WTC11 (cell line): ENCODE data around the gene NDUFS2. TPM values are rescaled to one million over a fixed set of nuclear protein-coding genes. Genes with fewer than 3 reads are reported as not detected.

ENCODE experiments used
- ATAC-seq: fragments of 200-7000 bp; cut with Tn5 transposase; 2 replicates; pipeline ENCODE4 v1.10.0; 2021; ENCODE audit warnings: mild to moderate bottlenecking, moderate library complexity
- CTCF ChIA-PET: fragments of 300-600 bp; sonication (Branson Sonifier 250); formaldehyde crosslinking; loops from one replicate; lab custom pipeline; 2021; ENCODE audit warnings: antibody characterized with exemption; lab: Charles Lee
- POLR2A ChIA-PET: fragments of 350-600 bp; sonication (Branson Sonifier 250); formaldehyde crosslinking; loops from one replicate; lab custom pipeline; 2021; ENCODE audit warnings: antibody characterized with exemption; lab: Charles Lee
- DNase-seq: peaks from one replicate; pipeline ENCODE4 v3.0.0; 2021; ENCODE audit warnings: low spot score
- H3K27ac Mint-ChIP-seq: 2 replicates; pipeline ENCODE4 v1.8.0; 2021; ENCODE audit warnings: mixed read lengths
- H3K27me3 Mint-ChIP-seq: 2 replicates; pipeline ENCODE4 v1.8.0; 2021; ENCODE audit warnings: low read depth, mild to moderate bottlenecking, moderate library complexity, mixed read lengths
- H3K36me3 Mint-ChIP-seq: 2 replicates; pipeline ENCODE4 v1.8.0; 2021; ENCODE audit warnings: mixed read lengths
- H3K4me1 Mint-ChIP-seq: 2 replicates; pipeline ENCODE4 v1.8.0; 2022; ENCODE audit warnings: mixed read lengths
- H3K4me3 Mint-ChIP-seq: 2 replicates; pipeline ENCODE4 v1.8.0; 2021; ENCODE audit warnings: mild to moderate bottlenecking, moderate library complexity, mixed read lengths
- H3K9me3 Mint-ChIP-seq: 2 replicates; pipeline ENCODE4 v1.8.0; 2021; ENCODE audit warnings: mixed read lengths
- ARID4B ChIP-seq: sonication (generic); formaldehyde crosslinking; IDR thresholded peaks from 2 replicates; pipeline ENCODE4 v1.8.0; 2023; ENCODE audit warnings: missing genetic modification reagents, mild to moderate bottlenecking, borderline replicate concordance
- CDX4 ChIP-seq: fragments of 250-450 bp; sonication (Bioruptor Pico); IDR thresholded peaks from 2 replicates; pipeline ENCODE4 v1.9.0; 2021; ENCODE audit warnings: moderate library complexity, mild to moderate bottlenecking, inconsistent platforms, borderline replicate concordance
- CTCF ChIP-seq: fragments of 200-600 bp; IDR thresholded peaks from 2 replicates; pipeline ENCODE4 v1.8.0; 2022; ENCODE audit warnings: antibody characterized with exemption
- GRHL2 ChIP-seq: fragments of 250-450 bp; sonication (Bioruptor Pico); IDR thresholded peaks from 2 replicates; pipeline ENCODE4 v1.8.0; 2022; ENCODE audit warnings: mild to moderate bottlenecking, moderate library complexity; ENCODE audit not compliant: insufficient replicate concordance, severe bottlenecking
- KAT7 ChIP-seq: sonication (generic); formaldehyde crosslinking; IDR thresholded peaks from 2 replicates; pipeline ENCODE4 v1.8.1; 2023; ENCODE audit warnings: missing genetic modification reagents, mild to moderate bottlenecking, borderline replicate concordance
- PRRX2 ChIP-seq: fragments of 250-450 bp; sonication (Bioruptor Pico); IDR thresholded peaks from 2 replicates; pipeline ENCODE4 v1.8.0; 2021; ENCODE audit warnings: mild to moderate bottlenecking
- SP1 ChIP-seq: sonication (generic); formaldehyde crosslinking; conservative IDR thresholded peaks from 2 replicates; pipeline ENCODE4 v1.8.1; 2022; ENCODE audit warnings: missing genetic modification reagents
- ZNF232 ChIP-seq: sonication (generic); formaldehyde crosslinking; IDR thresholded peaks from 2 replicates; pipeline ENCODE4 v1.8.0; 2022; ENCODE audit warnings: mild to moderate bottlenecking, missing genetic modification reagents
- ZNF425 ChIP-seq: fragments of 250-450 bp; sonication (Bioruptor Pico); conservative IDR thresholded peaks from 2 replicates; pipeline ENCODE4 v1.9.0; 2021; ENCODE audit warnings: mild to moderate bottlenecking
- total RNA-seq: library from RNA; stranded (reverse); gene quantifications from 3 replicates; pipeline ENCODE4 v1.2.3, GENCODE V29; 2021
- TF ChIP-seq, protein P1 (sequence below): sonication (generic); formaldehyde crosslinking; IDR thresholded peaks from 2 replicates; pipeline ENCODE4 v1.8.1; 2023; ENCODE audit warnings: mild to moderate bottlenecking, moderate library complexity, missing genetic modification reagents
- TF ChIP-seq, protein P2 (sequence below): fragments of 250-450 bp; sonication (Bioruptor Pico); IDR thresholded peaks from 2 replicates; pipeline ENCODE4 v2.1.2; 2022; ENCODE audit warnings: mild to moderate bottlenecking, moderate library complexity
- TF ChIP-seq, protein P3 (sequence below): sonication (generic); formaldehyde crosslinking; conservative IDR thresholded peaks from 2 replicates; pipeline ENCODE4 v1.8.1; 2023; ENCODE audit warnings: mild to moderate bottlenecking, low read depth, missing genetic modification reagents, moderate library complexity

NDUFS2 gene
- total RNA-seq, 1 experiment from 2014 or later, result 108 TPM

GRCh38 chr1:161182214-161182613, 20.0 kb upstream of the NDUFS2 start:
- H3K4me1 Mint-ChIP-seq, result peaks cover 14% of the 10 kb centered on the region
- no peak overlapping the region for H3K27ac Mint-ChIP-seq
- H3K36me3 Mint-ChIP-seq, result no peaks in the 10 kb centered on the region
- H3K27me3 Mint-ChIP-seq, result no peaks in the 10 kb centered on the region; the same call in 1 of the 2 replicates
- TF ChIP-seq ZNF232 (no peak), ARID4B (no peak), PRRX2 (CRISPR knock-in tag) (no peak), GRHL2 (no peak), ZNF425 (CRISPR knock-in tag) (no peak), CTCF (no peak), KAT7 (no peak), CDX4 (CRISPR knock-in tag) (no peak), SP1 (CRISPR knock-in tag) (no peak)
- TF ChIP-seq, protein P1, sequence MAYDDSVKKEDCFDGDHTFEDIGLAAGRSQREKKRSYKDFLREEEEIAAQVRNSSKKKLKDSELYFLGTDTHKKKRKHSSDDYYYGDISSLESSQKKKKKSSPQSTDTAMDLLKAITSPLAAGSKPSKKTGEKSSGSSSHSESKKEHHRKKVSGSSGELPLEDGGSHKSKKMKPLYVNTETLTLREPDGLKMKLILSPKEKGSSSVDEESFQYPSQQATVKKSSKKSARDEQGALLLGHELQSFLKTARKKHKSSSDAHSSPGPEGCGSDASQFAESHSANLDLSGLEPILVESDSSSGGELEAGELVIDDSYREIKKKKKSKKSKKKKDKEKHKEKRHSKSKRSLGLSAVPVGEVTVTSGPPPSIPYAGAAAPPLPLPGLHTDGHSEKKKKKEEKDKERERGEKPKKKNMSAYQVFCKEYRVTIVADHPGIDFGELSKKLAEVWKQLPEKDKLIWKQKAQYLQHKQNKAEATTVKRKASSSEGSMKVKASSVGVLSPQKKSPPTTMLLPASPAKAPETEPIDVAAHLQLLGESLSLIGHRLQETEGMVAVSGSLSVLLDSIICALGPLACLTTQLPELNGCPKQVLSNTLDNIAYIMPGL (CRISPR knock-in tag), result no peak
- TF ChIP-seq, protein P2, sequence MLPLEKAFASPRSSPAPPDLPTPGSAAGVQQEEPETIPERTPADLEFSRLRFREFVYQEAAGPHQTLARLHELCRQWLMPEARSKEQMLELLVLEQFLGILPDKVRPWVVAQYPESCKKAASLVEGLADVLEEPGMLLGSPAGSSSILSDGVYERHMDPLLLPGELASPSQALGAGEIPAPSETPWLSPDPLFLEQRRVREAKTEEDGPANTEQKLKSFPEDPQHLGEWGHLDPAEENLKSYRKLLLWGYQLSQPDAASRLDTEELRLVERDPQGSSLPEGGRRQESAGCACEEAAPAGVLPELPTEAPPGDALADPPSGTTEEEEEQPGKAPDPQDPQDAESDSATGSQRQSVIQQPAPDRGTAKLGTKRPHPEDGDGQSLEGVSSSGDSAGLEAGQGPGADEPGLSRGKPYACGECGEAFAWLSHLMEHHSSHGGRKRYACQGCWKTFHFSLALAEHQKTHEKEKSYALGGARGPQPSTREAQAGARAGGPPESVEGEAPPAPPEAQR (CRISPR knock-in tag), result no peak
- TF ChIP-seq, protein P3, sequence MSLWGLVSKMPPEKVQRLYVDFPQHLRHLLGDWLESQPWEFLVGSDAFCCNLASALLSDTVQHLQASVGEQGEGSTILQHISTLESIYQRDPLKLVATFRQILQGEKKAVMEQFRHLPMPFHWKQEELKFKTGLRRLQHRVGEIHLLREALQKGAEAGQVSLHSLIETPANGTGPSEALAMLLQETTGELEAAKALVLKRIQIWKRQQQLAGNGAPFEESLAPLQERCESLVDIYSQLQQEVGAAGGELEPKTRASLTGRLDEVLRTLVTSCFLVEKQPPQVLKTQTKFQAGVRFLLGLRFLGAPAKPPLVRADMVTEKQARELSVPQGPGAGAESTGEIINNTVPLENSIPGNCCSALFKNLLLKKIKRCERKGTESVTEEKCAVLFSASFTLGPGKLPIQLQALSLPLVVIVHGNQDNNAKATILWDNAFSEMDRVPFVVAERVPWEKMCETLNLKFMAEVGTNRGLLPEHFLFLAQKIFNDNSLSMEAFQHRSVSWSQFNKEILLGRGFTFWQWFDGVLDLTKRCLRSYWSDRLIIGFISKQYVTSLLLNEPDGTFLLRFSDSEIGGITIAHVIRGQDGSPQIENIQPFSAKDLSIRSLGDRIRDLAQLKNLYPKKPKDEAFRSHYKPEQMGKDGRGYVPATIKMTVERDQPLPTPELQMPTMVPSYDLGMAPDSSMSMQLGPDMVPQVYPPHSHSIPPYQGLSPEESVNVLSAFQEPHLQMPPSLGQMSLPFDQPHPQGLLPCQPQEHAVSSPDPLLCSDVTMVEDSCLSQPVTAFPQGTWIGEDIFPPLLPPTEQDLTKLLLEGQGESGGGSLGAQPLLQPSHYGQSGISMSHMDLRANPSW, result no peak
- H3K9me3 Mint-ChIP-seq, result no peaks in the 10 kb centered on the region
- CTCF ChIA-PET, result interaction anchor here (1.1 to 2.5 kb wide), 5 partner anchors 12 to 108 kb away, joined by 3 to 7 read pairs (median 3); partner anchors contain the start of genes PPOX and TOMM40L
- POLR2A ChIA-PET, result no interaction called here
- no peak for ATAC-seq
- no peak overlapping the region for H3K4me3 Mint-ChIP-seq
- DNase-seq, result no peak
